ENCODE data around the gene HIGD1A.

Gene HIGD1A

DNA sequence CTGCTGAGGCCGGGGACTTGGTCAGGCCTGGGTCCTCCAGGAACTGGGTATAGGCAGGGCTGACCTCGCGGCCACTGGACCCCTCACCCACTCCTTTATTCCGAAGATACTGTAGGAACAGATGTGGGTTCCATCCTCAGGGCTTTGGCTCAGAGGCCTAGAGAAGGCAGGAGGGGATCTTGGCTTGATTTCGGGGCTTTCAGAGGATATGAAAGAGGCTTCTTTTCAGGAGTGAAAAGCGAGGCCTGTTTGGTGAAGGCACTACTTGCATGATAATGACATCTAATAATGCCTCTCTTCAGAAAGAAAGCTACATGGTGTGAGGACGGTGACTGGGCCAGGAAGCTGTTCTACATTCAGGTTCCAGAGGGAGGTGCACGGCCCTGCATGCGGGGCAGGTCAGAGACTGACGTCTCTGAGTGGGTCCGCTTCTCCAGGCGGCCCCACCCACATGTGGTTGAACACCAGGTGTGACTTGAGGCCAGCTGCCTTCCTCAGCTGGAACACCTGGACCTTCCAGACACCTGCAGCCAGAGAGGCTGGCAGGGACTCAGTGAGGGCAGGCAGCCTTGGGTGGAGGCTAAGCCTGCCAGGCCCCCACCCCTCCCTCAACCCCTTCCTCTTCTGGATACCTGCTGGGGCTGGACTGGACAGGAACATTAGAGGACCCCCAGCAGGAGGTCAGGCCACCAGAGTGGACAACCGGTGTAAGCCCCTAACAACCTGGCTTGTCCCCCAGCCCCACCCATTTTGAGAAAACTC is 70.6 kb downstream of the HIGD1A start:
- DNase-seq: no peak

Measured in AML-193 (cell line).